Bronchial epithelial cell (primary cell): ENCODE measurements around the gene KLHL40. TPM values are rescaled to one million over a fixed set of nuclear protein-coding genes. Genes with fewer than 3 reads are reported as not detected.

Experiments
- DNase-seq: peaks from one replicate; pipeline ENCODE4 v3.0.0-alpha.2; 2010; ENCODE audit warnings: low read depth
- FAIRE-seq: peaks from 2 replicates; lab custom pipeline; 2011; peaks lifted over from hg19 to GRCh38; lab: Jason Lieb, UNC
- H3K27me3 ChIP-seq: 2 replicates; pipeline ENCODE4 v1.5.1; 2011; ENCODE audit warnings: low read length; ENCODE audit not compliant: control insufficient read depth, insufficient read depth
- H3K36me3 ChIP-seq: 2 replicates; pipeline ENCODE4 v1.5.1; 2011; ENCODE audit warnings: low read length; ENCODE audit not compliant: control insufficient read depth, insufficient read depth
- H3K4me3 ChIP-seq: 2 replicates; pipeline ENCODE4 v1.5.1; 2011; ENCODE audit warnings: mild to moderate bottlenecking, low read depth, low read length, control low read depth
- CTCF ChIP-seq: IDR thresholded peaks from 2 replicates; pipeline ENCODE4 v1.5.1; 2011; ENCODE audit warnings: mild to moderate bottlenecking, moderate library complexity, low read length, control low read depth, inconsistent platforms; ENCODE audit not compliant: insufficient read depth, severe bottlenecking
- total RNA-seq: library from RNA; depleted of rRNA; stranded (reverse); fragments of >200 nt; gene quantifications from 2 replicates; pipeline ENCODE4 v1.2.1, GENCODE V29; 2014

The KLHL40 gene
- total RNA-seq, 1 donor from 2014 or later, result not detected

GRCh38 chr3:42732829-42733459, 47.6 kb downstream of the KLHL40 start:
- Histone ChIP-seq H3K36me3 (no peaks in the 10 kb centered on the region), H3K4me3 (no peak overlapping the region), H3K27me3 (peaks cover 4% of the 10 kb centered on the region)
- peak; percentile 11 for TF ChIP-seq CTCF
- DNase-seq (no peak), FAIRE-seq (no peak)

- Histone ChIP-seq H3K36me3 (no peaks in the 10 kb centered on the region), H3K27me3 (peaks cover 4% of the 10 kb centered on the region), H3K4me3 (no peak overlapping the region)
- FAIRE-seq (no peak), DNase-seq (no peak)
- TF ChIP-seq CTCF, result no peak
Observed at GRCh38 chr3:42733501-42734262, 48.3 kb downstream of the KLHL40 start.

GRCh38 chr3:42734263-42734860, 49.0 kb downstream of the KLHL40 start:
- Histone ChIP-seq H3K27me3 (peaks cover 4% of the 10 kb centered on the region), H3K36me3 (no peaks in the 10 kb centered on the region), H3K4me3 (no peak overlapping the region)
- no peak for DNase-seq
- TF ChIP-seq CTCF, result no peak
- FAIRE-seq, result no peak

GRCh38 chr3:42735019-42735418, 49.7 kb downstream of the KLHL40 start:
- Histone ChIP-seq H3K27me3 (peaks cover 4% of the 10 kb centered on the region), H3K4me3 (no peak overlapping the region), H3K36me3 (no peaks in the 10 kb centered on the region)
- TF ChIP-seq CTCF, result no peak
- FAIRE-seq (peak; percentile 75), DNase-seq (no peak)

- Histone ChIP-seq H3K36me3 (no peaks in the 10 kb centered on the region), H3K27me3 (peaks cover 4% of the 10 kb centered on the region), H3K4me3 (no peak overlapping the region)
- no peak for FAIRE-seq
- no peak for DNase-seq
- TF ChIP-seq CTCF, result no peak
Observed at GRCh38 chr3:42735615-42736014, 50.3 kb downstream of the KLHL40 start.
